ENCODE measurements around the gene PHYHIPL.

The PHYHIPL gene

GRCh38 chr10:59285848-59286247 is 109.4 kb downstream of the PHYHIPL start:
- ChIA-PET CTCF (interaction anchor here (0.9 to 1.6 kb wide), 5 partner anchors 9 to 334 kb away, joined by 3 to 6 read pairs (median 5); no protein-coding TSS in a partner anchor), POLR2A (no interaction called here)
- TF ChIP-seq CTCF (IDR thresholded peaks at IDR 0.05; ENCODE audit: control extremely low read depth, extremely low read depth, low read depth, missing control alignments): no peak
- DNase-seq (ENCODE audit: extremely low spot score): no peak

GRCh38 chr10:59287587-59288255 is 111.3 kb downstream of the PHYHIPL start:
- TF ChIP-seq CTCF (IDR thresholded peaks at IDR 0.05; ENCODE audit: control extremely low read depth, extremely low read depth, low read depth, missing control alignments): no peak
- CTCF ChIA-PET: no interaction called here

GRCh38 chr10:59289853-59290252 is 113.4 kb downstream of the PHYHIPL start:
- TF ChIP-seq CTCF (IDR thresholded peaks at IDR 0.05; ENCODE audit: control extremely low read depth, extremely low read depth, low read depth, missing control alignments): no peak
- ChIA-PET POLR2A (no interaction called here), CTCF (interaction anchor here (1.0 to 1.5 kb wide), 3 partner anchors 13 to 22 kb away, joined by 3 to 4 read pairs (median 3); no protein-coding TSS in a partner anchor)
- no peak for DNase-seq (ENCODE audit: extremely low spot score)

More at GRCh38 chr10:59287587-59288255, 111.3 kb downstream of the PHYHIPL start:
- POLR2A ChIA-PET: interaction anchor here (0.7 kb wide), 1 partner anchor 753 kb away, joined by 3 read pairs; no protein-coding TSS in a partner anchor
- DNase-seq (ENCODE audit: extremely low spot score): no peak

- no peak for DNase-seq (ENCODE audit: extremely low spot score)
- POLR2A ChIA-PET: no interaction called here
- TF ChIP-seq CTCF (IDR thresholded peaks at IDR 0.05; ENCODE audit: control extremely low read depth, extremely low read depth, low read depth, missing control alignments): no peak
- CTCF ChIA-PET: interaction anchor here (1.0 to 1.5 kb wide), 5 partner anchors 13 to 335 kb away, joined by 3 to 4 read pairs (median 3); no protein-coding TSS in a partner anchor
Observed at GRCh38 chr10:59290448-59290847, 114.0 kb downstream of the PHYHIPL start.

Data from GM10248 (cell line).